Stimulated activated CD4-positive, alpha-beta T cell treated with anti-CD3 and anti-CD28 coated beads, Interleukin-4, amount 100 ng/mL, for 24 hours (primary cell): Measurements from ENCODE around the gene ADGRG3.
A peak's percentile ranks its signal among the peaks of the same experiment; 100 is the strongest.
"Not testable (repeated sequence)": the region's sequence is repeated elsewhere in the genome, so short reads cannot be mapped to it uniquely, and the experiment has no call there.

Experiments
- DNase-seq: peaks from one replicate; pipeline ENCODE4 v3.0.0-alpha.2; 2020

Gene ADGRG3

GRCh38 chr16:57697896-57698537 lies 29.9 kb downstream of the ADGRG3 start:
- DNase-seq, result no peak

DNA sequence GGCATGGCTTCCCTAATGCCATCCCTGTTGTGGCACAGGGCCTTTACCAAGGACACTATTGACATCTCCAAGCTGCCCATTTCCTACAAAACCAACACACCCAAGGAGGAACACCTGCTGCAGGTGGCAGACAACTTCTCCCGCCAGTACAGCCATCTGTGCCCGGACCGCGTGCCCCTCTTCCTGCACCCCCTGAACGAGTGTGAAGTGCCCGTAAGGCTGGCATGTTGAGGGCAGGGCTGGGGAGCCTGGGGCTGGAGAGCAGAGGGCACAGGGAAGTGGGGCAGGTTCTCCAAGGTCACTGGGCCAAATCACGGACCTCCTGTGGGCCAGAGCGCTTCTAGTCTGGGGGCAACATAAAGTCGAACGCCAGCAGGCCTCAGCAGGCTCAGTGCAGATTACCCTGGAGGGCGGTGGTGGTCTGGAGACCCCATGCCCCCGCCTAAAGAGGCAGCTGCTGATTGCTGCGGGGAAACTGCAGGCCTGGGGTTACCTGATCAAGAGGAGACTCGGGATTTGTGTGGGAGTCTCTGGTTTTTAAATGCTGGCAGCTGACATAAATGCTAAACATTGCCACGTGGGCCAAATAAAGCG lies 30.8 kb downstream of the ADGRG3 start:
- DNase-seq, result no peak

GRCh38 chr16:57699481-57699880 lies 31.4 kb downstream of the ADGRG3 start:
- no peak for DNase-seq

DNA sequence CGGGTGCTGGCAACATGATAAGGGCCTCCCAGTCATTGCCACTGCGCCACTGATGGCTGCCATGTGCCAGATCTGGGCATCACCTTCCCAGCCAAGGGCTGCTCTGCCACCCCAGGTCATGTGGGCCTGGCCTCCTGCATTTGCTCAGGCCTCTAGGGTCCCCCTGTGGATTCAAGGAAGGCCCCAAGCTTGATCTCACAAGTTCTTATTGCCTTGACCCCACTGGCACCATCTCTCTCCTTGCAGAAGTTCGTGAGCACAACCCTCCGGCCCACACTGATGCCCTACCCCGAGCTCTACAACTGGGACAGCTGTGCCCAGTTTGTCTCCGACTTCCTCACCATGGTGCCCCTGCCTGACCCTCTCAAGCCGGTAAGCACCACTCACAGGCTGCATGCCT lies 31.8 kb downstream of the ADGRG3 start:
- no peak for DNase-seq

GRCh38 chr16:57700781-57701551 lies 32.9 kb downstream of the ADGRG3 start:
- no peak for DNase-seq

DNA sequence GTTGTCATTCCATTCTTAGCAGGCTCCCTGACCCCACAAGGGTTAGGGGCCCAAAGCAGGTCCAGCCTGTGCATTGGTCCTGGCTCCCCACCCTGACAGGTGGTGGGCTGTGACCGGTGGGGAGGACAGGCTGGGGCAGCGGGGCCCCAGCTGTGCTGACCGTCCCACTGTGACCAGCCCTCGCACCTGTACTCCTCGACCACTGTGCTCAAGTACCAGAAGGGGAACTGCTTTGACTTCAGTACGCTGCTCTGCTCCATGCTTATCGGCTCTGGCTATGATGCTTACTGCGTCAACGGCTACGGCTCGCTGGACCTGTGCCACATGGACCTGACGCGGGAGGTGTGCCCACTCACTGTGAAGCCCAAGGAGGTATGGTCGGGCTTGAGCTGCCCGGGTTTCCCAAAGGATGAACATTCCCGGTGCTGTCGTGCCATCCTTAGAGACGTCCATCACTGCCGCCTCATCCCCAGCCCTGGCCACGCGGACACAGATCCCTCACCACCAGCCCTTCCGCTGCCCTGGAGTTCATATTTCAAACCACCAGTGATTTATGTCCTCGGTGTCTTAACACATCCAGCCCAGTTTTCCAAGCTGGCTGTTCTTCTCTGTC lies 33.8 kb downstream of the ADGRG3 start:
- DNase-seq, result no peak

DNA sequence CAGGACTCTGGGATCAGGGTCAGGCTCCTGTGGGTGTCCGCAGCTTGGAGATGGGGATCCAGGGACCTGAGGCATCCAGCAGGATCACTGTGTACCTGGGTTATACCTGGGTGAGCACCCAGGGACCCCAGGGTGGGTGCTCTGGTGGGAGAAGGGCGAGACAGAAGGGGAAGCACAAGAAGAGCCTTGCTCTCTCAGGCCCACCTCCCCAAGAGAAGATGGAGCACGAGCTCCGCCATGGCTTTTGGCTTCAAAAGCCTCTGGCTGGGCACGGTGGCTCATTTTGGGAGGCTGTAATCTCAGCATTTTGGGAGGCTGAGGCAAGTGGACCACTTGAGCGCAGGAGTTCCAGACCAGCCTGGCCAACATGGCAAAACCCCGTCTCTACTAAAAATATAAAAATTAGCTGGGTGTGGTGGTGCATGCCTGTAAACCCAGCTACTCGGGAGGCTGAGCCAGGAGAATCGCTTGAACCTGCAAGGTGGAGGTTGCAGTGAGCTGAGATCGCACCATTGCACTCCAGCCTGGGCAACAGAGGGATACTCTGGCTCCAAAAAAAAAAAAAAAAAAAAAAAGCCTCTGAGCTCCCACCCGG lies 35.4 kb downstream of the ADGRG3 start:
- DNase-seq, result no peak

DNA sequence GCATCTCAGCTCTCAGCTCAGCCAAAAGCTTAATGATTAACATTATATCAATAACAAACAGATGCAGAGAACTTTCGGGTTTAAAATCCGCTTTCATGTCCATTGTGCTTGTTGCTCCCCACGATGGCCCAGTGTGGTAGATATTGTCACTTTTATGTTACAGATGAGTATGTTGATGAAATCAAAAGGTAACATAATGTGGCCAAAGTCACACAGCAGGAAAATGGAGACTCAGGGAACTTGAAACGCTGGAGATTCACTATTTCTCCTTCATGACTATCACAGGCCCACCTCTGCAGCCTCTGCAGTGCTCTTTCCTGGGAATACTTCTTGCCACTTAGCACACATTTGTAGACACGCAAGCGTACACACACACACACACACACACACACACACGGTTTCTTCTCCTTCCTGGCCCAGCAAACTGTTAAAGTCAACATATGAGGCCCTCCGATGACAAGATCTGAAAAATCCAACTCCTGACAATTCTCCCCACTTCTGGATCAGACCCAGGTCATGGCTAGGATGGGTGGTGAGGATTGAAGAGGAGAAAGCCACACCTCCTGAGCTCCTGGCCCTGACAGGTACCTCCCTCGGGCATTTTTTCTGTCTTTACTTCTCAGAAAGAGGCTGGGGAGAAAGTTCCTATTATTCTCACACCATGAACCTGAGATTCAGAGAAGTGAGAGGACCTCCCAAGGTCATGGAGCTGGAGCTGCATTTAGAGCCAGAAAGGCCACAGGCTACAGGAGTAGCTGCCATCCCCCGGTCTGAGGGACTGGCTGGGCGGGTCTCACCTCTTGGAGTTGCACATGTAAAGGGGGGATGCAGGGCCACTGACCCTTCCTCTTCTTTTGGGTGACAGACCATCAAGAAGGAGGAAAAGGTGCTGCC lies 36.2 kb downstream of the ADGRG3 start:
- no peak for DNase-seq

DNA sequence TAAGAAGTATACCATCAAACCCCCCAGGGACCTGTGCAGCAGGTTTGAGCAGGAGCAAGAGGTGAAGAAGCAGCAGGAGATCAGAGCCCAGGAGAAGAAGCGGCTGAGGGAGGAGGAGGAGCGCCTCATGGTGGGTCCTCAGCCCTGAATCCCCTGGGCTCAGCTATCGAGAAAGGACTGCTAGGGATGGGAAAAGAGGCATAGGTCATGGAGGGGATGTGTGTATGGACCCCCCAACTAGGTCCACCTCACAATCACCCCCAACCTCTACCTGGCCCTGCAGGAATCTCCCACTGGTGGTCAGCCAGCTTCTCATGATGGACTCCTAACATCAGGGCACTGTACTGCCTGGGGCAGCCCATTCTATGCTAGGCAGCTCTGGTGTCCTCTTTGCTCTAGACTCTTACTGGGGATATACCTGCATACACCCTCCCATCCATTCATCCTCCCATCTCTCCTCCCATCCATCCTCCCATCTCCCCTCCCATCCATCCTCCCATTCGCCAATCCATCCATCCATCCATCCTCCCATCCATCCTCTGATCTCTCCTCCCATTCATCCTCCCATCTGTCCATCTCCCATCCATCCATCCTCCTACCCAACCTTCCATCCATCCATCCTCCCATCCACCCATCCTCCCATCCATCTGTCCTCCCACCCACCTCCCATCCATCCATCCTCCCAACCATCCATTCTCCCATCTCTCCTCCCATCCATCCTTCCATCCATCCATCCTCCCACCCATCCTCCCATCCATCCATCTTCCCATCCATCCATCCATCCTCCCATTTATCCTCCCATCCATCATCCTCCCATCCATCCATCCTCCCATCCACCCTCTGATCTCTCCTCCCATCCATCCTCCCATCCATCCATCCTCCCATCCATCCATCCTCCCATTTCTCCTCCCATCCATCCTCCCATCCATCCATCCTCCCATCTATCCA lies 37.1 kb downstream of the ADGRG3 start:
- DNase-seq, result no peak

DNA sequence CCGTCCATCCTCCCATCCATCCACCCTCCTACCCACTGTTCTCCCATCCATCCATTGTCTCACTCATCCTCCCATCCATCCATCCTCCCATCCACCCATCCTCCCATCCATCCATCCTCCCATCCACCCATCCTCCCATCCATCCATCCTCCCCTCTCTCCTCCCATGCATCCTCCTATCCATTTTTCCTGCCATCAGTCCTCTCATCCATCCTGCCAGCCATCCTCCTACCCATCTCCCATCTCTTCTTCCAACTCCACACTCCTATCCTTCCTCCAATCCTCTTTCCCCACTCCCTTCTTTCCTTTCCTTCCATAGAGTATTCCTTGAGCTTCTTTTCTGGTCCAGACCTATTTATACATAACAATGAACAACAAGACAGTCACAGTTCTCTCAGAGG lies 38.6 kb downstream of the ADGRG3 start:
- DNase-seq, result no peak

GRCh38 chr16:57707331-57707730 lies 39.2 kb downstream of the ADGRG3 start:
- DNase-seq, result no peak

GRCh38 chr16:57708168-57708567 lies 40.1 kb downstream of the ADGRG3 start:
- DNase-seq, result no peak

GRCh38 chr16:57709663-57710062 lies 41.6 kb downstream of the ADGRG3 start:
- DNase-seq, result no peak

DNA sequence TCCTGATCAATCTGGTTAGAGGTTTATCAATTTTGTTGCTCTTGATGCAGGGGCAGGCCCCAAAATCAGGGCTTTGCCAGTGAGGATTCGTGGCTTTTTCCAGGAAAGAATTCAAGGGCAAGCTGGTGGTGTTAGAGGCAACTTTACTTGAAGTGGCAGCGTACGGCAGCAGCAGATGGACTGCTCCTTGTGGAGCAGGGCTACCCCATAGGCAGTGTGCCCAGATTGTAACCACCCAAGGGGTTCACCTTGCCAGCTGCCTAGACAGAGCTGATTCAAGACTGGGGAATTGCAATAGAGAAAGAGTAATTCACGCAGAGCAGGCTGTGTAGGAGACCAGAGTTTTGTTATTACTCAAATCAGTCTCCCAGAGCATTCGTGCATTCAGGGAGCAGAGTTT lies 43.2 kb downstream of the ADGRG3 start:
- no peak for DNase-seq

- DNase-seq, result no peak
Observed at GRCh38 chr16:57711993-57712392, 43.9 kb downstream of the ADGRG3 start.

DNA sequence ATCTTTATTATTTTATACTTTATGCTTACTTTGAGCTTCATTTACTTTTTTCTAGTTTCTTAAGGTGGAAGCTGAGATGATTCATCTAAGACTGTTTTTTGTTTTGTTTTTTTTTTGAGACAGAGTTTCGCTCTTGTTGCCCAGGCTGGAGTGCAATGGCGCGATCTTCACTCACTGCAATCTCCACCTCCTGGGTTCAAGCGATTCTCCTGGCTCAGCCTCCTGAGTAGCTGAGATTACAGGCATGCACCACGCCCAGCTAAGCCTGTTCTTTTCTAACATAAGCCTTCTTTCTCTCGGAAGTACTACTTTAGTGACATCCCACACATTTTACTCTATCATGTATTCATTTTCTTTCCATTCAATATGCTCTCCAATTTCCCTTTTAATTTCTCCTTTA lies 44.5 kb downstream of the ADGRG3 start:
- not testable (repeated sequence) for DNase-seq

- no peak for DNase-seq
Observed at GRCh38 chr16:57713596-57713995, 45.5 kb downstream of the ADGRG3 start.

- no peak for DNase-seq
Observed at GRCh38 chr16:57714047-57714446, 45.9 kb downstream of the ADGRG3 start.

DNA sequence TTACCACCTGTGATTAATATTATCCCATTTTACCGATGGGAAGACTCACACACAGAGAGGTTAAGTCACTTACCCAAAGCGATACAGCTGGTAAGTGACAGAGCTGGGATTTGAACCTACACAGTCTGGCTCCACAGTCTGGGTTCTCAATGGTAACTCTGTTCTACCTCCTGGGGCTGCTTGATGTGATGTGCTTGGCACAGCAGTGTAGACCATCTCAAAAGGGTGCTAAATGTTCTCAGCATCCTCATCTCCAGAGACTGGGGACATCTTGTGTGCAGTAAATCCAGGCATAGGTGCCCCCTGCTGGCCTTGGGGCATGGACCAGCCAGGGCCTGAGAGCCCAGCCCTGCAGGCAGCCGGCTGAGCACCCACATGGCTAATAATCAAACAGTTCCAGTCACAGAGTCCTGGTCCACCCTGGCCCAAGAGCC lies 52.1 kb downstream of the ADGRG3 start:
- peak; percentile 29 for DNase-seq

DNA sequence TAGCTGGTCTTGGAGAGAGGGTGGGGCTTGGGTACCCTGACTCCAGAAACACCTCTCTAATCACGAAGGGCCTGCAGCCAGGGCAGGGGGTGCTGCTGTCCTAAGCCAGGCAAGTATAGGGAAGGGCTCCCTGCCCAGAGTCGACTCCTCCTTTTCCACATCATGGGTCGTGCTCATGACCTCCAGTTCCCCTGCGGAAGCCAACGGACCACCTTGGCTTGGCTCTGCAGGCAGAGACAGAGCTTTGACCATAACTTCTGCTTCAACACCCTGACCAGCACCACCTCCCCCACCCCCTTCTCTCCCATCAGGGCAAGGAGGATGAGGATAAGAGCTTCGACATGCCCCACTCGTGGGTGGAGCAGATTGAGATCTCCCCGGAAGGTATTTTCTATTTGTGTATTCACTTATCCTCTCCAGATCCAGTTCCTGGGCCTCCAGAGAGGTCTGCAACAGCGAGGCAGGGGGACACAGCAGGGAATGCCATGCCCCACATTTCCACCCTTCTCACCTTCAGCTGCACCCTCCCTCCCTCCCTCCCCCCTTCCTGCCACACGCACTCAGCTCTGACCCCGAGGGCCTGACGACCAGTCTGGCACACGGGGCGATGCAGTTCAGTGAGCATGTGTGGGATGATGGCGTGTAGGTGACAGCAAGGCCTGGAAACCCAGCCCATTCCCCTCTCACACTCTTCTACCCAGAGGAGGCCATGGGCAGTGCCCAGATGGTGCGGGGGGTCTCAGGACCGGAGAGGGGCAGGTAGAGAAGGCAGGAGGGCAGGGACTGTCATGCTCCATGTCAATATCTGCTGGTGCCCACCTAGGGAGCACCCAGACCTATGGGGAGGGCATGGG lies 53.5 kb downstream of the ADGRG3 start:
- no peak for DNase-seq
